ENCODE measurements around the gene ARHGAP18. TPM values are rescaled to one million over a fixed set of nuclear protein-coding genes. Genes with fewer than 3 reads are reported as not detected.
A peak's percentile ranks its signal among the peaks of the same experiment; 100 is the strongest.

Gene ARHGAP18
- total and polyA plus RNA-seq, 2 of the 13 experiments (the other 11 are each of a cell fraction or from before 2014, with no cell fraction given): 58.2 to 115 TPM

- TF ChIP-seq ETS1 (CRISPR knock-in tag; IDR thresholded peaks at IDR 0.05): no peak
- no peak for TF ChIP-seq NPAS2 (CRISPR knock-in tag; IDR thresholded peaks at IDR 0.05; ENCODE audit: borderline replicate concordance)
- no peak for TF ChIP-seq MXI1 (IDR thresholded peaks at IDR 0.05; ENCODE audit: borderline replicate concordance, low read depth, low read length)
- TF ChIP-seq SYNCRIP (IDR thresholded peaks at IDR 0.05; ENCODE audit: insufficient read depth, low read depth, low read length): no peak
- no peak for TF ChIP-seq WIZ (CRISPR knock-in tag; IDR thresholded peaks at IDR 0.05)
- no peak for TF ChIP-seq SP2 (CRISPR knock-in tag; IDR thresholded peaks at IDR 0.05)
- TF ChIP-seq ZNF598 (CRISPR knock-in tag; IDR thresholded peaks at IDR 0.05; ENCODE audit: borderline replicate concordance): no peak
- no peak for TF ChIP-seq ZNF713 (CRISPR knock-in tag; IDR thresholded peaks at IDR 0.05)
- no peak for TF ChIP-seq SMAD9 (CRISPR knock-in tag; IDR thresholded peaks at IDR 0.05)
- peak; percentile 51; the same call in 1 of the 2 replicates for TF ChIP-seq SRF (IDR thresholded peaks at IDR 0.05; ENCODE audit: low read depth, low read length)
- TF ChIP-seq ZNF674 (CRISPR knock-in tag; IDR thresholded peaks at IDR 0.05; ENCODE audit: low read depth): no peak
- no peak for TF ChIP-seq ZNF549 (CRISPR knock-in tag; IDR thresholded peaks at IDR 0.05)
- TF ChIP-seq ZNF607 (CRISPR knock-in tag; IDR thresholded peaks at IDR 0.05; ENCODE audit: borderline replicate concordance): no peak
- TF ChIP-seq GMEB1 (CRISPR knock-in tag; IDR thresholded peaks at IDR 0.05; ENCODE audit: borderline replicate concordance): no peak
- TF ChIP-seq ZNF746 (CRISPR knock-in tag; IDR thresholded peaks at IDR 0.05): no peak
- no peak for TF ChIP-seq POLR2G (IDR thresholded peaks at IDR 0.05; ENCODE audit: low read depth, low read length)
- no peak for TF ChIP-seq JUND (CRISPR knock-in tag; IDR thresholded peaks at IDR 0.05)
- TF ChIP-seq ELF3 (CRISPR knock-in tag; IDR thresholded peaks at IDR 0.05): no peak
- TF ChIP-seq ARID2 (CRISPR knock-in tag; IDR thresholded peaks at IDR 0.05; ENCODE audit: borderline replicate concordance): peak; percentile 72; the same call in 1 of the 2 replicates
- no peak for TF ChIP-seq ATF6 (CRISPR knock-in tag; conservative IDR thresholded peaks at IDR 0.05)
- no peak for TF ChIP-seq THYN1 (CRISPR knock-in tag; IDR thresholded peaks at IDR 0.05; ENCODE audit: borderline replicate concordance, low read depth)
- no peak for TF ChIP-seq ZNF484 (CRISPR knock-in tag; IDR thresholded peaks at IDR 0.05; ENCODE audit: borderline replicate concordance, low read depth)
- TF ChIP-seq ZFP41 (CRISPR knock-in tag; IDR thresholded peaks at IDR 0.05; ENCODE audit: borderline replicate concordance): no peak
- no peak; the same call in 1 of the 2 replicates for TF ChIP-seq RARA (CRISPR knock-in tag; IDR thresholded peaks at IDR 0.05)
- no peak for TF ChIP-seq AGO2 (optimal IDR thresholded peaks at IDR 0.05; ENCODE audit: low read depth, low read length)
Observed at GRCh38 chr6:129637340-129638054, 72.5 kb downstream of the ARHGAP18 start (continued).
